Gastrocnemius medialis (tissue), 4 donors: ENCODE results near the gene DNAJB14. TPM values are rescaled to one million over a fixed set of nuclear protein-coding genes. Genes with fewer than 3 reads are reported as not detected.

ENCODE experiments used
- ATAC-seq, 2 donors: fragments of 150-250 bp; one replicate each; pipeline ENCODE4 v1.9.1; 2016
- DNase-seq, 2 donors: peaks; one replicate each; pipeline ENCODE4 v3.0.0-alpha.2; 2019
- H3K27ac ChIP-seq, 4 donors: fragments of 200-600 bp; sonication (generic); 1 replicate in 1 of 4; 2 replicates in 3 of 4; pipeline ENCODE4 v1.5.1; 2016 to 2018; ENCODE audit warnings: mild to moderate bottlenecking in 2 of 4, moderate library complexity in 1 of 4
- H3K27me3 ChIP-seq, 3 donors: fragments of 200-600 bp; sonication (generic) in 2 of 3; 1 replicate in 1 of 3; 2 replicates in 2 of 3; pipeline versions ENCODE4 v1.5.1 to v1.6.0; 2016 to 2019; ENCODE audit warnings: mild to moderate bottlenecking in 1 of 3, moderate library complexity in 1 of 3
- H3K36me3 ChIP-seq, 2 donors: fragments of 200-600 bp; sonication (generic) in 1 of 2; one replicate each; pipeline ENCODE4 v1.5.1; 2017 to 2018
- H3K4me1 ChIP-seq, 2 donors: fragments of 200-600 bp; sonication (generic) in 1 of 2; one replicate each; pipeline ENCODE4 v1.5.1; 2016 to 2017; ENCODE audit warnings: mild to moderate bottlenecking in 2 of 2
- H3K4me3 ChIP-seq, 4 donors: fragments of 200-600 bp; sonication (generic) in 3 of 4; 1 replicate in 1 of 4; 2 replicates in 3 of 4; pipeline ENCODE4 v1.5.1; 2016 to 2019; ENCODE audit warnings: mild to moderate bottlenecking in 2 of 4
- H3K9me3 ChIP-seq, 3 donors: fragments of 200-600 bp; sonication (generic) in 2 of 3; 1 replicate in 1 of 3; 2 replicates in 2 of 3; pipeline ENCODE4 v1.5.1; 2016 to 2019
- POLR2A ChIP-seq, 2 donors: fragments of 450-650 bp; IDR thresholded peaks; one replicate each; pipeline ENCODE4 v1.6.1; 2017; ENCODE audit warnings: antibody characterized with exemption in 2 of 2, mild to moderate bottlenecking in 2 of 2, moderate library complexity in 2 of 2
- in situ Hi-C, 4 donors: fragments of 200-750 bp; cut with MboI; loops; one replicate each; pipeline versions ENCODE4 v1.15.0 to v1.8.0; 2017; ENCODE audit warnings: low sequenced_read_pairs in 4 of 4
- intact Hi-C: fragments of 100-400 bp; cut with DNase I; formaldehyde crosslinking; loops from one replicate; pipeline ENCODE4 v1.15.1; 2023; ENCODE audit warnings: low total_unique reads
- total RNA-seq, 4 donors: library from RNA; depleted of rRNA; stranded (reverse); fragments of >200 nt; gene quantifications; one replicate each; pipeline versions ENCODE4 v1.1.0 to v1.2.3, GENCODE V29; 2016
- TF ChIP-seq, protein P1 (sequence below), 5 experiments: fragments of 450-650 bp in 3 of 5; fragments of 200-600 bp in 2 of 5; sonication (generic) in 2 of 5; IDR thresholded peaks in 4 of 5; conservative IDR thresholded peaks in 1 of 5; 1 replicate in 4 of 5; 2 replicates in 1 of 5; pipeline ENCODE4 v1.5.1; 2016 to 2019; ENCODE audit warnings: antibody characterized with exemption in 5 of 5, mild to moderate bottlenecking in 3 of 5, moderate library complexity in 3 of 5

DNAJB14 gene
- total RNA-seq, 4 donors from 2014 or later = 14.2 to 26.9 (median 15.2) TPM

DNA sequence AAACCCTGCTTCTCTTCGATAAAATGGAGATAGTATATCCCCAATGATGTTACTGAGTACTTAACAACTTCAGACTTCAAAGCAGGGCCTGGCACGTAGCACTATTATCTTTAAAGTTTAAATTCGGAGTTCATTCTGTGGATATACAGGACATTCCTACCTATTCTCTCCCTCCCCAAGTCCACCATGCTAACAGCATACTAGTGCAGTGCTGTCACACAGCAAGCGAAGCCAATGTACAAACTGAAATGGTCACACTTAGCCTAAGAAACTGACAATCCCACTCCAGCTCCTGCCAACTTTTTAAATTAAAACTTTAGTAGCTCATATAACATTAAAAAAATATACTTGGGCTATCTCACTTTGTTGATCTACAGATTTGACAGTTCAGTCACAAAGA is 1.2 kb upstream of the DNAJB14 start:
- H3K36me3 ChIP-seq = peaks cover 0 to 13% of the 10 kb centered on the region in 2 donors

DNA sequence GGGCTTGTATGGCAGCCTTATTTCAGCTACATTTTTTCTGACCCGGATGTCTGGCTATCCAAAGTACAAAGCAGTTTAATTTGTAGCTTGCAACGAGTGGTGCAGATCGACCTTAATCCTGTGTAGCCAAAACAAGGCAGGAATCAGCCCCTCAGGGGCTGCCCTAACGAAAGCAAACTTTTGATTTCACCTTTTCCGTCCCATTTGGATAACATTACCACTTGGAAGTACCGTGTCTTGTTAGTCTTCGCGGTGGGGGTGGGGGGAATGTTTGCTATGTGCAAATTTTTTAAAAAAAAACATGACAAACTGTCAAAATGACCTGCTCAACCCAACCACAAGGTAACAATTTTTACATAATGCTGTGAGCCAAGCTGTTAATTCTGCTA is 766 bp upstream of the DNAJB14 start:
- Histone ChIP-seq H3K27me3 (no peaks in the 10 kb centered on the region), H3K27ac (peak overlapping the region; percentile 90 to 98 (median 97)), H3K4me1 (peaks cover 36 to 46% of the 10 kb centered on the region in 2 donors), H3K36me3 (peaks cover 0 to 13% of the 10 kb centered on the region in 2 donors), H3K4me3 (peak overlapping the region; percentile 79 to 95 (median 84)), H3K9me3 (no peaks in the 10 kb centered on the region)
- intact Hi-C loops (loop anchor here (5.0 to 10.0 kb wide), 2 partner anchors 315 to 1398 kb away; partner anchors contain the start of gene PPP3CA), in situ Hi-C loops (loop anchor here (5.0 to 25.0 kb wide), 3 partner anchors 52 to 385 kb away; partner anchors contain the start of genes TRMT10A (in 3 of the 4), LAMTOR3 (in 1 of the 4) and MTTP (in 1 of the 4))
- TF ChIP-seq, protein P1, sequence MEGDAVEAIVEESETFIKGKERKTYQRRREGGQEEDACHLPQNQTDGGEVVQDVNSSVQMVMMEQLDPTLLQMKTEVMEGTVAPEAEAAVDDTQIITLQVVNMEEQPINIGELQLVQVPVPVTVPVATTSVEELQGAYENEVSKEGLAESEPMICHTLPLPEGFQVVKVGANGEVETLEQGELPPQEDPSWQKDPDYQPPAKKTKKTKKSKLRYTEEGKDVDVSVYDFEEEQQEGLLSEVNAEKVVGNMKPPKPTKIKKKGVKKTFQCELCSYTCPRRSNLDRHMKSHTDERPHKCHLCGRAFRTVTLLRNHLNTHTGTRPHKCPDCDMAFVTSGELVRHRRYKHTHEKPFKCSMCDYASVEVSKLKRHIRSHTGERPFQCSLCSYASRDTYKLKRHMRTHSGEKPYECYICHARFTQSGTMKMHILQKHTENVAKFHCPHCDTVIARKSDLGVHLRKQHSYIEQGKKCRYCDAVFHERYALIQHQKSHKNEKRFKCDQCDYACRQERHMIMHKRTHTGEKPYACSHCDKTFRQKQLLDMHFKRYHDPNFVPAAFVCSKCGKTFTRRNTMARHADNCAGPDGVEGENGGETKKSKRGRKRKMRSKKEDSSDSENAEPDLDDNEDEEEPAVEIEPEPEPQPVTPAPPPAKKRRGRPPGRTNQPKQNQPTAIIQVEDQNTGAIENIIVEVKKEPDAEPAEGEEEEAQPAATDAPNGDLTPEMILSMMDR (IDR thresholded peaks at IDR 0.05 in 4 of 5, conservative IDR thresholded peaks at IDR 0.05 in 1 of 5) = no peak
- TF ChIP-seq POLR2A (IDR thresholded peaks at IDR 0.05) = no peak
- ATAC-seq = no peak
- DNase-seq = no peak

More for the DNA sequence above, 1.2 kb upstream of the DNAJB14 start:
- no peaks in the 10 kb centered on the region for H3K27me3 ChIP-seq
- no peak for DNase-seq
- H3K27ac ChIP-seq = peak overlapping the region; percentile 90 to 98 (median 97)
- intact Hi-C loops (loop anchor here (2.0 to 10.0 kb wide), 3 partner anchors 315 to 1397 kb away; partner anchors contain the start of genes EIF4E and PPP3CA), in situ Hi-C loops (loop anchor here (5.0 to 25.0 kb wide), 3 partner anchors 53 to 385 kb away; partner anchors contain the start of genes TRMT10A (in 3 of the 4), LAMTOR3 (in 1 of the 4) and MTTP (in 1 of the 4))
- TF ChIP-seq, protein P1 (IDR thresholded peaks at IDR 0.05 in 4 of 5, conservative IDR thresholded peaks at IDR 0.05 in 1 of 5) = no peak
- TF ChIP-seq POLR2A (IDR thresholded peaks at IDR 0.05) = no peak
- H3K4me1 ChIP-seq = peaks cover 36 to 46% of the 10 kb centered on the region in 2 donors
- no peaks in the 10 kb centered on the region for H3K9me3 ChIP-seq
- H3K4me3 ChIP-seq = no peak overlapping the region
- ATAC-seq = no peak

DNA sequence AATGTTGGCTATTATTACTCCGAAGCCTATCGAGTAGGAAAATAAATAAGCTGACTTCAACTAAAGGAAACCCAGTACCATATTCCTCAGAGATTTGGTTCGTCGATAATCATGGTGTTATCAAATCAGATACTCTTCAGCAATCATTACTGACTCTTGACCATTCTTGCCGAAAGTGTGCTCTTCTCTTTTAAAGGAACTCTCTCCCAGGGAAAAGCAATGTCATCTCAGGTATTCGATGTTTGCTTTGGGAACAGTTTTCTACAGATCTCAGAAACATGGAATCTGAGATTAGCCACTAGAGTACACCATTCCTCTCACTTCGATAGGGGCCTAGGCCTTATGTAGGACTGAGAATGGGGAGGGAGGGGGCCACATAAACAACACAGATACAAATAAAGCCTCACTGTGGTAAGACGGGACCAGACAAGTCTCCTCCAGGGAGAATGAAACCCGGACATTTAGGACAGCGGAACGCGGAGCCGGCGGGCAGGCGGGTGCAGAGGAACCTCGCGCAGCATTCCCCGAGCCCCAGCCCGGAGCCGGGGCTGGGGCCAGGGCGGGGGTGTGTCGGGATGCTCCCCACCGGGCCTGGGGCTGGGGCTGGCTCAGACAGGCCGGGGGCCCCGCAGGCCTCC is 581 bp downstream of the DNAJB14 start:
- Histone ChIP-seq H3K4me3 (peak overlapping the region; percentile 79 to 95 (median 84)), H3K4me1 (peaks cover 28 to 34% of the 10 kb centered on the region in 2 donors), H3K36me3 (peaks cover 0 to 13% of the 10 kb centered on the region in 2 donors), H3K27me3 (no peaks in the 10 kb centered on the region), H3K9me3 (no peaks in the 10 kb centered on the region), H3K27ac (peak overlapping the region; percentile 90 to 98 (median 97))
- intact Hi-C loops (loop anchor here (5.0 to 10.0 kb wide), 2 partner anchors 314 to 1399 kb away; partner anchors contain the start of gene PPP3CA), in situ Hi-C loops (loop anchor here (5.0 to 25.0 kb wide), 3 partner anchors 51 to 384 kb away; partner anchors contain the start of genes TRMT10A (in 3 of the 4), LAMTOR3 (in 1 of the 4) and MTTP (in 1 of the 4))
- TF ChIP-seq, protein P1 (IDR thresholded peaks at IDR 0.05 in 4 of 5, conservative IDR thresholded peaks at IDR 0.05 in 1 of 5) = no peak
- TF ChIP-seq POLR2A (IDR thresholded peaks at IDR 0.05) = no peak
- DNase-seq = no peak
- ATAC-seq = no peak

DNA sequence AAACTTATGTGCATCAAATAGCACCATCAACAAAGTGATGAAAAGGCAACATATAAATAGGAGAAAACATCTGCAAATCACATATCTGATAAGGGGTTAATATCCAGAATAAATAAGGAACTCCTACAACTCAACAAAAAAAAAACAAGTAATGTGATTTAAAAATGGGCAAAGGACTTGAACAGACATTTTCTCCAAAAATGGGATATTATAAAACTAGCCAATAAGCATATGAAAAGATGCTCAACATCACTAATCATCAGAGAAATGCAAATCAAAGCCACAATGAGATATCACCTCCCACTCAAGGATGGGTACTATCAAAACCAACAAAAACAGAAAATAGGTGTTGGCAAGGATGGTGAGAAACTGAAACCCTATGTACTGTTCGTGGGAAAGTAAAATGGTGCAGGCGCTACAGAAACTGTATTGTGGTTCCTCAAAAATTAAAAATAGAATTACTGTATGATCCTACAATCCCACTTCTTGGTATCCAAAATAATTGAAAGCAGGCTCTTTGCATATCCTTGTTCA is 2.4 kb downstream of the DNAJB14 start:
- intact Hi-C loops (loop anchor here (10.0 kb wide), 1 partner anchor 1401 kb away; the partner anchor contains the start of gene PPP3CA), in situ Hi-C loops (loop anchor here in 2 of 4 donors (10.0 to 25.0 kb wide), 2 partner anchors 49 to 382 kb away; partner anchors contain the start of genes LAMTOR3 (in 1 of the 2), MTTP (in 1 of the 2) and TRMT10A (in 1 of the 2))
- no peaks in the 10 kb centered on the region for H3K9me3 ChIP-seq
- H3K4me3 ChIP-seq = no peak overlapping the region
- peaks cover 0 to 13% of the 10 kb centered on the region in 2 donors for H3K36me3 ChIP-seq
- no peak for ATAC-seq
- peaks cover 27 to 34% of the 10 kb centered on the region in 2 donors for H3K4me1 ChIP-seq
- no peaks in the 10 kb centered on the region for H3K27me3 ChIP-seq
- no peak for DNase-seq
- TF ChIP-seq, protein P1 (IDR thresholded peaks at IDR 0.05 in 4 of 5, conservative IDR thresholded peaks at IDR 0.05 in 1 of 5) = no peak
- TF ChIP-seq POLR2A (IDR thresholded peaks at IDR 0.05) = no peak
- no peak overlapping the region for H3K27ac ChIP-seq
